HG02588 (cell line): Measurements from ENCODE around the gene SNX27.

Source experiments
- ATAC-seq: cut with Tn5 transposase; IDR thresholded peaks from one replicate; pipeline ENCODE4 v1.9.1; 2021; ENCODE audit warnings: mild to moderate bottlenecking, moderate library complexity; ENCODE audit not compliant: unreplicated experiment

The SNX27 gene

DNA sequence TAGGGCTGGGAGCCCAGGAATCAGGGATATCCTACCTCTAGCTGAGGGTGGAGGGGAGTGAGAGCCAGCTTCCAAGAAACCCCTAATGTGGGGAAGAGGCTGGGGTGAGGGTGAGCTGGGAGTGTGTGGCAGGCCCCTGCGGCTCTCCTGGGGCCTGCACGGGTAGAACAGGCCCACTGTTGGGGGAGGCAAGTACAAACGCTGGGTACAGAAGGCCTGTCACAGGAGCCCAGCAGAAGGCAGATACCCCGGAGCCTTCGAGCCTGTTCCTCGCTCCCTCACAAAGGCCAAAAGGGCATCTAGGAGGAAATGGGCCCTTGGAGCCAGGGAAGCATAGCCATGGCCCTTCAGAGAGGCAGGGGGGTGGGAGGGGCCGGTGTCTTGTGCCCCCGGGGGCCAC, 91.1 kb downstream of the SNX27 start:
- no peak for ATAC-seq

DNA sequence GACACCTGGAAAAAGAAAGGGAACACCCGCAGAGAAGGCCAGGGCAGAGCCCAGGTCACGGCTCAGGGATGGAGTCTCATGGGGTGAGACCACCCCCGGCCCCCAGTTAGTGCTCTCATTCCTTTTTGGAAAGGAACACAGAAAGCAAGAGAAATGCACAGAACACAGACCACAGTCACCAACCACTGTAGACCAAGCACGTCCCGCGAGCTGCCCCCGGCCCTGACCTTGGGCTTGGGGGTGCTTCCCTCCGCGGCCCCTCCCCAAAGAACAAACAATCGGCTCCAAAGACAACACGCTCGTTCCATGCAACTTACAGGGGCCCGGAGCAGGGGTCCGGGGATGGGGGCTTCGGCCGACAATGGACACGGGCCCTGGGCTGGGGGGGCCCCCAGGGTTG, 92.0 kb downstream of the SNX27 start:
- ATAC-seq, result no peak

DNA sequence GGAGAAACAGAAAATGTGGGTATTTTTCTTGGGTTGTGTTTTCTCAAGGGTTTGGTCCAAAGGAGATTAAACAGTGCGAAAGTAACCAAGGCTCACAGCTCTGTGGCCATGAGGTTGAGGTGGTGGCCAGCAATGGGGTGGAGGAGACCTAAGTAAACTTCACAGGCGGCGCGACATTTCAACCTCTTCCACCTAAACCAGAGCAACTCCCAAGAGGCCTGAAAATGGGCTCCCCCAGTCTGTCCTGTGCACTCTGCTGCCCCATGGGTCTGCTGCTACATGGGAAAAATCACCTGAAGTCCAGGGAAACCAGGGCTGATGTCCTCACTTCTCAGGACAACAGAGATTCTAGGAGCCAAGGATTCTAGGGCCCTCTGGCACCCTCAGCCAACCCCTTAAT, 92.4 kb downstream of the SNX27 start:
- no peak for ATAC-seq

DNA sequence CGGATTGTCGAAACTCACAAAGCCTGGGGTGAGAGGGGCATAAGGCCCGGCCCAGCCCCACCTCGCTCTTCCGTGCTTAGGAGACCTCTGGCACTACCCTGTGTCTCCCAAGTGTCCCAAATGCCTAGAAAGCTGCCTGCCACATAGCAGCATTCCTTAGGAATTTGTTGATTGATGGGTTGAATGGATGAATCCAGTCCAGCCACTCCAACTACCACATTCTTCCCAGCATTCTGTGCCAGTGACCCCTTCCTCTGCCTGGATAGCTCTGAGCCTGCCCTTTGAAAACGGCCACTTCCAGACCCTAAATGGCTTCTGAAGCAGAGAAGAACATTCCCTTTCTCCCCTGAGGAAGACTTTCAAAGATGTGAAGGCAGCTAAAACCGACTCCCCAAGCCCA, 93.3 kb downstream of the SNX27 start:
- ATAC-seq, result no peak

DNA sequence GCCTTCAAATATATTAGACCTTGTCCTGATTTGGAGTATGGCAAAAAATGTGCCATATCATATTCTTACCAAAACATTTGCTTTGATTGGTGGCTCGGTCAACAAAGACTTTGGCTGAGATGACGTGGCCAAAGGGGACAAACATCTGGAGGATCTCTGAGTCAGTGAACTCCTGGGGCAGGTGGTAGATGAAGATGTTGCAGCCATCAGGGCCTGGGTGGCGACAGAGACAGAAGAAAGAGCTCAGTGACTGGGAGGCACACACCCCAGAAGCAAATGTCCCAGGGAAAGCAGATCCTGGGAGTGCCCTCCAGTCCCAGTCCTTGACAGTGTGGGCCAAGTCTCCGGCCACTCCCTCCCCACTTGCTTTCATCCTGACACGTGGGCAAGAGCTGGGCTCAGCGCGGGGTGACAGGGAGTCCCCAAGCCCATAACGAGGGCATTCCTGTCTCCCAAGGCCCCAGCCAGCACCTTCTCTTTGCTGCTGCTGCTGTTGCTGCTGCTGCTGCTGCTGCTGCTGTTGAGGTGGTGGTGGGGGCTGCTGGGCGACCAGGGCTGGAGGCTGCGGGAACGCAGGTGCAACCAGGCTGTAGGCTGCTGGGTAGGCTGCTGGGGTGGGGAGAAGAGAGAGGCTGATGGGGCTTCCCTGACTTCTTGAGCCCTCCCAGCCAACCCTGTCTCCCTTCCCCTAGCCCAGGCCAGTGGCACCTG, 94.1 kb downstream of the SNX27 start:
- no peak for ATAC-seq

DNA sequence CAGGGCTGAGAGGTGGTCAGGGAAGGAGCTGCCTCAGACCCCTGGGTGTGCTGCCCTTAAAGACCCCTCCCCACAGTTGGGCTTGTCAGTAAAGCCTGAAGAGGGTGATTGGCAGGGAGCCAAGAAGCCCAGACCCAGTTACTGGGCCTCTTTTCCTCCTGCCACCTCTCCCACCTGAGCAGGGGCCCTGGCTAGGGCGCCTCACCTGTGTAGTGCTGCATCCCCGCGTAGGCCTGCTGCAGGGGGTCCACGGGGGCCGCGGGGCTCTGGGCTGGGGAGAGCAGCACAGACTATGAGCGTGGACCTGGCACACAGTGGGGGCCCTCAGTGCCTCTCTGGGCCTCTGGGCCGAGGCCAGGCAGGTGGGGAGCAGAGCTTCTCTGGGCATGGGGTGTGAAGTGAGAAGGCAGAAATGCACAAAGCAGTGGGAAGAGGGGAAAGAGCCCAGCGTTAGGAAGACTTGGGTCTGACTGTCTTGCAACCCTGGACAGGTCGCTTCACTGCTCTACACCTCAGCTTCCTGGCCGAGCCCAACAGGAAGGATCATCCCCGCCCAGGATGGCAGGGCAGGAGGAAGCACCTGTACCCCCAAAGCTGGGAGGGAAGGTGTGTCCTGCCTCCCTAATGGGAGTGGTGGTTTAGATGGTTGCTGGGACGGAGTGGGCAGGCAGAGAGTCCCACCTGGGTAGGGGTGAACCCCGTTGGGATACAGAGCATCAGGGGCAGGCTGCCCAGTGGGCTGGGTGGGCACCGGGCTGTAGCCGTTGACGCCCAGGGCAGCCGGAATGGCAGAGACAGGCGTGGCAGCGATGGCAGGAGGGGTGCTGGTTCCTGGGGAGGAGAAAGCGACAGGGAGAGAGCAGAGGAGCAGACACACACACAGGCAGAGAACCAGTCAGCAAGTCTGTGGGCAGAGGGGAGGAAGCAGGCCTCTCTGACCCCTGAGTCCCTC, 94.9 kb downstream of the SNX27 start:
- no peak for ATAC-seq

DNA sequence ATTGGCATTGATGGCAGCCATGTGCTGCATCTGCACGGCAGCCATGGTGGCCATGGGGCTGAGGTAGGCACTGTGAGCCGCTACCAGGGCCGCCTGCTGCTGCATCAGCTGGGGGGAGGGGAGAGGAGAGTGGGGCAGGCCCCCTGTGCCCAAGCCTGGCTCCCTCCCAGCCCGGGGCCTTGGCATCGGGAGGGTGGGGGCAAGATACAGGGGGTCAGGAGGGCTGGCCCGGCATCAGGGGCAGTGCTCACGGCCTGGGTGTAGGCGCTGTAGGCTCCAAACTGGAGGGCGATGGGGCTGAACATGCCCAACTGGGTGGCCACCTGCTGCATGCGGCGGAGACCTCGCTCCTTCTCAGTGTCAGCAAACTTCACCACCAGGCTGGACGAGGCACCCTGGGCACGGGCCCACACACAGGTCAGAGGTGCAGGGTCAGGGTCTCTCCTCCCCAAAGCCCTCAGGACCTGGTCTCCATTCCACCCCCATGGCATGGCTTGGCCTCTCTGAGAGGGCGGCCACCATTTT, 95.8 kb downstream of the SNX27 start:
- ATAC-seq, result no peak

DNA sequence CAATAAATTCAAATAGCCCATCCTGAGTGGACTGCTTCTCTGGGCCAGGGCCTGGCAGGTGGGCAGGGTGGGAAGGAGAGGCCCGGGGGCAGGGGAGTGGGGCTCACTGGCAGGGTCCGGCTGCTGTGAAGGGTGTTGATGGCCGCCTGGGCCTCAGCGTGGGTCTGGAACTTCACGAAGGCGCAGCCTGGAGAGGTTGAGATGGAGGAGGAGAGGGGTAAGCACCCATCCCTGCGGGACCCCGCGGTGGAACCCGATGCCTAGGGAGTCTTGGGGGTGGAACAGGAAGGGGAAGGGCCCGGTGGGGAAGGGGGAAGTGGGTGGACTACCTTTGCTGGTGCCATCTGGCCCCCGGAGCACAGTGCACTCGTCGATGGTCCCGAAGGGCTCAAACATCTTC, 97.0 kb downstream of the SNX27 start:
- ATAC-seq, result no peak

DNA sequence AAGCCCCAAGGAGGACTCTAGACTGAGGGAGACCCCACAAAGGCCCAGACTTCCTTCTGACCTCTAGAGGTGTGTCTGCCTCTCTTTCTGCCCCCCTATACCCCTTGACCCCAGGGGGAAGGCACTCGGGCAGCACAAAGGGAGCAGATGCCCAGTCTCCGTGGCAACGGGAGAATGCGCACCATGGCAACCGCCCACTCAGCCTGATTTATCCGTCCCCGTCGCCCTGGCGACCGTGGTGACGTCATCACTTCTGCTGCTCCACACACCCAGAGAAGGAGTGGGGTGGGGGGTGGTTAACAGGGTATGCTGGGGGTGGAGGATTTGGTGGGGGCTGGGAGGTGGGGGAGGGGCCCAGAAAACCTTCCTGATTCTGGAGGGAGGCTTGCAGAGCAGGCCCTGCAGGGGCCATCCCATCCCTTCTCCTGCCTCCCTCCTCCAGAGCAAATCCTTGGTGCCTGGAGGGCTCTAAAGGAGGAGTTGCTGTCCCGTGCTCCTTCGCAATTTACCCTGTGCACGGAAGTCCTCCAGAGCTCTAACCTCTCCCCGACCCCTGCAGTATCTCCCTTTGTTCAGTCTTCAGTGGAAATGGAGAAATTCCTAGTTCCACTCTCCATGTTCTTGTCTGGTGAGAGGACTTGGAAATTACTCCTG, 98.5 kb downstream of the SNX27 start:
- ATAC-seq, result no peak

DNA sequence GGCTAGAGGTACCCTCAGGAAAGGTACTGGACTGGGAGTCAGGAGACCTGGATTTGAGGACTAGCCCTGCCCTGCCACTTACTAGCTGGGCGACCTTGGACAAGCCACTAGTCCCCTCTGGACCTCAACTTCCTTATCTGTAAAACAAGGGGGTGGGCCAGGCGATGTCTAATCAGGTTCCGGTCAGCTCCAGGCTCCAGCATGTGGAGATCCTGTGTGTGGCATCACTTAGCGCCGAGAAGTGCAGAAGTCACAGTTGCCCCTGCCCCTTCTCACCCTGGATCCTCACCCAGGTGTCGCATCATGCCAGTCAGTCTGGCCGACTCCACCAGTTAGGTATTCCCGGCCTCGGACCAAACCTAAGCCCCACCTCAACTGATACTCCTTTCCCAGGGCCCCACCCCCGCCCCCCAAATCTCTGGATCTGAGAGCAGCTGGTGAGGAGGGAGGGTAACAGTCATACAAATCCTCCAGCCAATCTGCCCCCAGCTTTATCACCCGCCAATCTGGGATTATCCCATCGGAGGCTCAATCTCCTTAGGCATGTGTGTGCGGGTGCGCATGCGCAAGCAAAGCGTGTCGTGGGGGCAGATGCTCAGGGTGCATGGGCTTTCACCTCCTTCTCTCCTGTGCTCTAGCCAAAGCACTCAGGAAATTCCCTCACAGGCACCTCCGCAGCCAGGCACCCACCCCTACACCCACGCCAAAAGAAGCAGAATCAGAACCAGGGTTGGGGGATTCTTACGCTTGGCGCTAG, 99.4 kb downstream of the SNX27 start:
- ATAC-seq, result no peak

DNA sequence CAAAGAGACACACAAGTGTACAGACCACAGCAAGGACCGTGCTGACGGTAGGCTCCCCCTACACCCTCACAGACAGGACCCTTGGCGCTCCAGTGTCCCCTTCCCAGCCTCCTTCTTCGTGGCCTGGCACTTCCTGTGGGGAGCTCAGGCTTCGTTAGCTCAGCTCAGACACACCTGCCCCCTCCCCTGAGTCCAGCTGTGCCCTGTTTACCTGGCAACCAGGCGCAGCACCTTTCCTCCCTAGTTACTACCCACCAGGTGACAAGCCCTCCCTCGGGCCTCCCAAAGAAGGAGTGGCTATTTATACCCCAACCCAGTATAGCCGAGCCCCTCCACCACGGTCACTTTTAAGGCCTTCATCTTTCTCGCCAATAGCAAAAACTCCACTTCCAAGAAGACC, 100.1 kb downstream of the SNX27 start:
- ATAC-seq, result no peak

DNA sequence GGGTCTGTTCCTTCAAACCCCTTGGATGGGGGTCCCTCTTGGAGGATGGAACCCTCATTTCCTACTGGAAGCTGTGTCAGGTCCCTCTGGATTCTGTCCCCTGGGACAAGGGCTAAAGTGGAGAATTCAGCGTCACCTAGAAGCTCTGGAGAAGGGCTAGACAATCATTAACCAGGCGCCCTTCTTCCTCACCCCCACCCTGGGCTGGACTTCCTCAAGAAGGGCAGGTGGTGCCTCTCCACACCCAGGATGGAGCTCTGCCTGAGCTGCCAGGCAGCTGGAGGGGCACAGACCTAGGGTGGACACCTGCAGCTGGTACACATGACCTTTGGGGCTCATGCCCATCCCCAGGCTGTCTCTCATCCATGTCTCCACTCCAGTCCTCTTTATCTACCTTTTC, 101.2 kb downstream of the SNX27 start:
- no peak for ATAC-seq

DNA sequence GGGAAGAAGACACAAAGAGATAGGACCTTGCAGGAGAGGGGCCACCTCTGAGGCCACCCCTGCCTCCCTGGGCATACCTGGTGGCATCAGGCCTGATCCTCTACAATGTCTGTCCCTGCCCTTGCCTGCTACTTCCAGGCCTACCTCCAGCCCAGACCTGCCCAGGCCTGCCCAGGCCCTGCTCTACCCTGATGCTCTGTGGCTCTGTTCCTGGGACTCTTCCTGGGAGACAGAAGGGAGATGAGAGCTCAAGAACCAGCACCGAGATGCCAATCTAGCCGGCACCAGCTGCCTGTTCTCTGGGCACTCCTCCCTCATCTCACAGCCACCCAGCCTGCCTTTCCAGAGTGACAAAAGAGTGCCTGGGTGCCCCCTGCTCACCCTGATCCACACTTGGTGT, 102.0 kb downstream of the SNX27 start:
- ATAC-seq, result no peak

DNA sequence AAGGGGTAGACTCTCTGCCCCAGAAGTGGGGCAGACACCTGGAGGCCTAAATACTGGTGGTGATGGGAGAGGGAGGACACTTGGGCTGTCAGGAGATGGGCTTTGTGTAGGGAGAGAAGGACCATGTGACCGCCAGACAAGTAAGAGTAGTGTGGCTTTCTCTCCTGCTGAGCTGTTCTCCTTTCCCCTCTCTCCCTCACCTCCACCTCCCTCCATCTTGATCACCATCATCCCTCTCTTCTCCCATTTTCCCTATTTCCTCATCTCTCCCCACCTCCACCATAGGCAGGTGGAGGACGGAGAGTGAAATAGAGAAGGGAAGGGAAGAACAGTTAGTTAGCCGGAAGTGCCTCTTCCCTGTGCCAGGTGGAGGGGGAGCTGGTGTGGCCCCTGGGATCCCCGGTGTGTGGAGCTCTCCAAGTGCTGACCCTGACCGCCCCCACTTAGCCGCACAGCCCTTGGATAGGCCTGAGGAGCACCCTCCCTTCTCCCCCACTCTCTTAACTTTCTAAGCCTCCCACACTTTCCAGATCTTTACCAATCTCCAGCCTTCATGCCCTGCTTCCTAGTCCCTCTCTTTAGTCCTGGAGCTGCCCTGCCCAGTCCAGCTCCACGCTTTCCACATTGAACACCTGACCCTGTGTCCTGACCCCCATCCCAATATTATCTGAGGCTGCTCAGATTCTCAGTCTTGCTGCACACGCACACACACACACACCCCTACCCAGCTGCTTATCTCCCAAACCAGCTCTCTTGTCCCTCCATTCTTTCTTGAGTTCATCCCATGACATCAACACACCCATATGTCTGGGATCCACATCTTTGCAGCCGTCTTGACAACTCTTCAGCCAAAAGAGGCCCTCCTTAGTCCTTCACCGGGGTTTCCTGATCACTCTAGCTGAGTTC, 103.2 kb downstream of the SNX27 start:
- ATAC-seq, result no peak

DNA sequence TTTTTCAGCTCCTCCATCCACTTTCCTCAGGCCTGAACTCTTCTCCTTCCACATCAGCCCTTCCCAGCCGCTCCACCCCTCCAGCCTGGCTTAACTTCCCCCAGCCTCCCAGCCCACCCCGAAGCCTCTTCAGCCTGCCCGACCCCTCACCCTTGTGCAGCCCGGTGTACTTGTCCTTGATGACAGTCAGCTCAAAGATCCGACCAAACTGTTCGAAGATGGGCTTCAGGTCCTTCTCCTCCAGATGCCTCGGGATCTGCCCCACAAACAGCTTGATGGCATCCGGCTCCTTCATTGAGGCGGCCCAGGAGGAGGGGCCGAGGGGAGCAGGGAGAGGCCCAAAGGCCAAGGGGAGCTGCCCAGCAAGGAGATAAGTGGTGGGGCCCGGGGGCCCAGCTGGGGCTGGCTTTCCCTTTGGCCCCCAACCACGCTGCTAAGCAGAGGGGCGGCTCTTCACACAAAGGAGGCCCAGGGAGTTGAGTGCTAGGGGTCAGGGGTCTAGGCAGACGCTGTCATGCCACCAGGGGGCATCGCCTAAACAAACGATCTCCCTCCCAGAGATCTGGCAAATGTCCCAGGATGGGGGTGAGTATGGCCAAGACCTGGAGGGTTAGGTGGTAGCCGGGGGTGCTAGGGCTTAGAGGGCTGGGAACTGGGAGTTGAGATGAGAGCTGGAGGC, 104.0 kb downstream of the SNX27 start:
- ATAC-seq, result no peak

DNA sequence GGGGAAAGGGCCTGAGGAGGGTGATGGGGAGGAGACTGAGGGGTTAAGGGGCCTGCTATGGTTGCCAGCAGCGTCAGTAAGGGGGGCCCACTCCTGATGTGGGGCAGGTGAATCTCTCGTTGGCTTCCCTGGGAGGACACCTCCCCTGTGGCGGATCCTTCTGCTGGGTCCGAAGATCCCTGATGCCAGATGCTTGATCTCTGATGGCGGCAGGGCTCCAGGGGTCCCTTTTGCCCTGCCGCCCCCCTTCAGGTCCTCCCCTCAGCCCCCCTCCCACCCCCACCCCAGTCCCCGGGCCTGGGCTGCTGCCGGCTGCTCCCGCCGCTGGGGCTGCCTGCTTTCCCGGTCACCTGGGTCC, 104.5 kb downstream of the SNX27 start:
- no peak for ATAC-seq

DNA sequence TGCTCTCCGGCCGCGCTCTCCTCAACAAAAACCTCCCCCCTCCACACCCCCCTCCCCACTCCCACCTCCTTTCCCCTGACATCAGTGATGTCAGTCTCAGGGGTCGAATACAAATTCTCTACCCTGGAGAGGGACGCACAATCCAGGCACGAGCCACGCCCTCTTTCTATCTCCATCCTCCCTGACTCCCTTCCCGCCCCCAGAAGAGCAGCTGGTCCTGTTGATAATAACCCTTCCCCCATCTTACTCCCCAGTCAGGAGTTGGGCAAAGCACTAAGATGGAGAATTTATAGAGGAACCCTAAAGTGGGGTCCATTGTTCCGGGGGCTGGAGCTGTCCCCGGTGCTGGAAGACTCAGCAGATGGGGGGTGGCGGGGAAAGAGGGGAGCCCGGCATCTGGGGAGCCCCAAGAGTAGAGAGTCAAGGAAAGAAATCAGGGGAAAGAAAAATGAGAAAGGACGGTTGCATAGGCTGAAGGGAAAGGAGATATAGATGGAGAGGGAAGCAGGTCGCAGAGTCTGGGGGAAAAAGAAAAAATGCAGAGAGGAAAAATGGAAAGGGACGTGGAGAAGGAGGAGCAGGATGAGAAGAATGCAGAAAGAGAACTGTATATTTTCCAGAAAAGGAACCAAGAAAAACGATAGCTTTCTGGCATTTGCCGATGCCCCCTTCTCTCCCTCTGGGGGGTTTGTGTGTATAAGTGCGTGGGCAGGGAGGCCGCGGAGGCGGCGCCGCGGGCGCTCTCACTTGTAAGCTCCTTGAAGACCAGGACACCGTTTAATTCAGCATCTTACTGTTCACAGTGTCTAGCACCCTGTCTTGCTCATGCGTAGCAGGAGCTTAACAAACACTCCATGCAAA, 105.2 kb downstream of the SNX27 start, which contains the start of gene CELF3:
CELF3 (minus strand) TSS at position 33 of the 861 bp plus-strand sequence. CDS start 783 bp downstream, outside the sequence.
- ATAC-seq, result no peak

DNA sequence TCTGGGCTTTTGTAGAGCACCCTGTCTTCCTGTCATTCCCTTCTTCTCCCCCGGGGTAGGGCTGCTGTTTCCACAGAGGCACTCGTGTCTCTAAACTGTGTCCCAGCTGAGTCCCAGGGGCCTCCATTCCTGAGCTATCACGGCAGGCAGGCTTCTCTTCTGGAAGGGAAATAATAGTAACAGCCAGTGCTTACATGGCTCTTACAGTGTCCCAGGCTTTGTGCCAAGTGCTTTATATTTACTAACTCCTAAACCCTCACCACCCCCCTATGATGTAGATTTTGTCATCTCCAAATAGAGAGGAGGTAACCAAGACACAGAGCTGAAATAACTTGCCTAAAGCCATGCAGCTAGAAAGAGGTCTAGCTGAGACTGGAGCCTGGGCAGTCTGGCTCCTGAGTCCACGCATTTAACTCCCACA, 106.2 kb downstream of the SNX27 start:
- no peak for ATAC-seq
